GM12874 (cell line): ENCODE results near the gene APOLD1.

Experiments used
- CTCF ChIP-seq: IDR thresholded peaks from 2 replicates; pipeline ENCODE4 v1.5.1; 2011; ENCODE audit warnings: low read depth, mild to moderate bottlenecking, control low read depth, low read length, moderate library complexity; ENCODE audit not compliant: insufficient read depth

The APOLD1 gene

GRCh38 chr12:12774791-12775190 is 10.7 kb upstream of the APOLD1 start:
- no peak for TF ChIP-seq CTCF

GRCh38 chr12:12776261-12776660 is 9.2 kb upstream of the APOLD1 start:
- no peak for TF ChIP-seq CTCF

GRCh38 chr12:12777092-12777491 is 8.4 kb upstream of the APOLD1 start:
- TF ChIP-seq CTCF, result no peak

- no peak for TF ChIP-seq CTCF
Observed at GRCh38 chr12:12779007-12779406, 6.5 kb upstream of the APOLD1 start.

- TF ChIP-seq CTCF, result no peak
Observed at GRCh38 chr12:12779529-12779928, 5.9 kb upstream of the APOLD1 start.

GRCh38 chr12:12784116-12784515 is 1.3 kb upstream of the APOLD1 start:
- no peak for TF ChIP-seq CTCF

- no peak for TF ChIP-seq CTCF
Observed at GRCh38 chr12:12786351-12786705, 869 bp downstream of the APOLD1 start.
